B cell (primary cell): ENCODE data around the gene KCNH8. TPM values are rescaled to one million over a fixed set of nuclear protein-coding genes. Genes with fewer than 3 reads are reported as not detected.

Experiments used
- ATAC-seq: fragments of 200-7000 bp; cut with Tn5 transposase; one replicate; pipeline ENCODE4 v1.10.0; 2021; ENCODE audit warnings: low read depth, mild to moderate bottlenecking, moderate number of reproducible peaks, moderate library complexity
- CTCF ChIA-PET: fragments of 350-600 bp; sonication (Branson Sonifier 250); formaldehyde crosslinking; loops from one replicate; lab custom pipeline; 2021; ENCODE audit warnings: antibody characterized with exemption, inconsistent platforms; lab: Charles Lee
- POLR2A ChIA-PET: fragments of 350-600 bp; sonication (Branson Sonifier 250); formaldehyde crosslinking; loops from one replicate; lab custom pipeline; 2021; ENCODE audit warnings: antibody characterized with exemption; lab: Charles Lee
- DNase-seq: peaks from one replicate; pipeline ENCODE4 v3.0.0; 2013
- H2AFZ ChIP-seq: 2 replicates; pipeline ENCODE4 v1.6.1; 2012; ENCODE audit warnings: mild to moderate bottlenecking, low read depth, low read length; ENCODE audit not compliant: insufficient read depth, poor library complexity, severe bottlenecking
- H3K27ac ChIP-seq, 2 donors: 1 replicate in 1 of 2; 2 replicates in 1 of 2; pipeline ENCODE4 v1.5.1; 2012 to 2013; ENCODE audit warnings: low read length in 2 of 2, mild to moderate bottlenecking in 2 of 2, moderate library complexity in 1 of 2
- H3K27me3 ChIP-seq, 4 experiments: fragments of 200-600 bp in 1 of 4; sonication (generic) in 1 of 4; replicated peaks in 1 of 4; 1 replicate in 2 of 4; 2 replicates in 2 of 4; pipeline versions ENCODE4 v1.6.1 to v1.7.0; 2013 to 2016; ENCODE audit warnings: low read length in 3 of 4, mild to moderate bottlenecking in 2 of 4, mixed read lengths in 1 of 4, moderate library complexity in 1 of 4; ENCODE audit not compliant: insufficient read depth in 4 of 4, control insufficient read depth in 3 of 4; ENCODE audit errors: control extremely low read depth in 1 of 4
- H3K36me3 ChIP-seq, 2 experiments: replicated peaks in 1 of 2; 1 replicate in 1 of 2; 2 replicates in 1 of 2; pipeline versions ENCODE4 v1.6.1 to v1.7.1; 2013; ENCODE audit warnings: low read length in 1 of 2; ENCODE audit not compliant: insufficient read depth in 2 of 2, control insufficient read depth in 1 of 2; ENCODE audit errors: control extremely low read depth in 1 of 2, extremely low read depth in 1 of 2
- H3K4me1 ChIP-seq, 2 donors: fragments of 200-600 bp in 1 of 2; sonication (generic) in 1 of 2; 1 replicate in 1 of 2; 2 replicates in 1 of 2; pipeline versions ENCODE4 v1.5.1 to v1.6.1; 2013 to 2017; ENCODE audit warnings: low read length in 2 of 2; ENCODE audit not compliant: control insufficient read depth in 2 of 2, insufficient read depth in 2 of 2
- H3K4me2 ChIP-seq: replicated peaks from 2 replicates; pipeline ENCODE3; 2012; ENCODE audit warnings: mild to moderate bottlenecking, low read depth, low read length; ENCODE audit not compliant: poor library complexity, severe bottlenecking
- H3K4me3 ChIP-seq, 5 experiments: fragments of 200-600 bp in 1 of 5; sonication (generic) in 1 of 5; 1 replicate in 3 of 5; 2 replicates in 2 of 5; pipeline versions ENCODE4 v1.5.1 to v1.7.0; 2011 to 2016; ENCODE audit warnings: low read length in 4 of 5, mild to moderate bottlenecking in 4 of 5, low read depth in 2 of 5, control low read depth in 1 of 5, moderate library complexity in 1 of 5; ENCODE audit not compliant: insufficient read depth in 1 of 5; ENCODE audit errors: control extremely low read depth in 1 of 5, extremely low read depth in 1 of 5
- H3K79me2 ChIP-seq: fragments of 200-600 bp; sonication (generic); one replicate; pipeline ENCODE4 v1.6.0; 2016; ENCODE audit warnings: low read length; ENCODE audit not compliant: control insufficient read depth, insufficient read depth
- H3K9ac ChIP-seq: fragments of 200-600 bp; sonication (generic); 2 replicates; pipeline ENCODE4 v1.6.1; 2017; ENCODE audit warnings: mild to moderate bottlenecking, low read length, moderate library complexity
- H3K9me3 ChIP-seq, 3 donors: one replicate each; pipeline versions ENCODE4 v1.6.1 to v1.7.1; 2013; ENCODE audit warnings: low read length in 2 of 3; ENCODE audit not compliant: control insufficient read depth in 2 of 3, insufficient read depth in 1 of 3; ENCODE audit errors: control extremely low read depth in 1 of 3
- H4K20me1 ChIP-seq: 2 replicates; pipeline ENCODE4 v1.6.0; 2012; ENCODE audit warnings: mild to moderate bottlenecking, low read length; ENCODE audit not compliant: insufficient read depth, control insufficient read depth, poor library complexity, severe bottlenecking
- H3K27ac Mint-ChIP-seq: one replicate; pipeline ENCODE4 v1.8.0; 2021; ENCODE audit warnings: mixed read lengths
- H3K27me3 Mint-ChIP-seq: one replicate; pipeline ENCODE4 v1.8.0; 2021; ENCODE audit warnings: mixed read lengths
- H3K4me1 Mint-ChIP-seq: one replicate; pipeline ENCODE4 v1.8.0; 2021; ENCODE audit warnings: mixed read lengths
- H3K4me3 Mint-ChIP-seq: one replicate; pipeline ENCODE4 v1.8.0; 2021; ENCODE audit warnings: mixed read lengths
- H3K9me3 Mint-ChIP-seq: one replicate; pipeline ENCODE4 v1.8.0; 2022; ENCODE audit warnings: mixed read lengths; ENCODE audit not compliant: insufficient read depth
- CTCF ChIP-seq: fragments of 200-600 bp; IDR thresholded peaks from one replicate; pipeline ENCODE4 v1.8.0; 2022; ENCODE audit warnings: antibody characterized with exemption, mild to moderate bottlenecking
- EZH2 ChIP-seq: IDR thresholded peaks from 2 replicates; pipeline ENCODE4 v1.6.1; 2012; ENCODE audit warnings: borderline replicate concordance, low read depth, mild to moderate bottlenecking, moderate library complexity, low read length; ENCODE audit not compliant: insufficient read depth, poor library complexity, severe bottlenecking
- WGBS: methylation state at CpG from one replicate; pipeline ENCODE4 v1.1.5; 2013; ENCODE audit warnings: missing lambda C conversion rate; ENCODE audit not compliant: insufficient coverage; 5-methylcytosine and 5-hydroxymethylcytosine counted together
- intact Hi-C: fragments of 100-400 bp; cut with micrococcal nuclease; formaldehyde crosslinking; loops from one replicate; pipeline ENCODE4 v1.10.0; 2022
- polyA plus RNA-seq: library from polyadenylated mRNA; depleted of rRNA; stranded (reverse); fragments of >200 nt; gene quantifications from 2 replicates; pipeline ENCODE4 v1.2.3, GENCODE V29; 2012
- total RNA-seq, 2 donors: library from RNA; stranded (reverse); fragments of 120-200 nt in 1 of 2; gene quantifications; 1 replicate in 1 of 2; 2 replicates in 1 of 2; pipeline versions ENCODE4 v1.2.3 to v1.2.4, GENCODE V29; 2013 to 2022

Gene KCNH8
- total and polyA plus RNA-seq, 2 donors (not counting 1 experiment from before 2014, with no cell fraction given), result 4.0 to 12.7 TPM

- Histone ChIP-seq H3K4me2 (no peak overlapping the region), H4K20me1 (no peaks in the 10 kb centered on the region), H3K27ac (peak overlapping the region in 1 of 2 donors; percentile 5), H3K4me3 (no peak overlapping the region), H3K4me1 (peaks cover 10 to 11% of the 10 kb centered on the region in 2 donors), H3K36me3 (no peaks in the 10 kb centered on the region), H3K9me3 (peaks cover 0 to 6% (median 3%) of the 10 kb centered on the region in 3 donors), H3K27me3 (no peaks in the 10 kb centered on the region), H2AFZ (peak overlapping the region; percentile 28), H3K9ac (no peak overlapping the region), H3K79me2 (no peaks in the 10 kb centered on the region)
- Mint-ChIP-seq H3K9me3 (peaks cover 4% of the 10 kb centered on the region), H3K4me1 (peaks cover 20% of the 10 kb centered on the region), H3K27me3 (no peaks in the 10 kb centered on the region), H3K27ac (no peak overlapping the region), H3K4me3 (no peak overlapping the region)
- intact Hi-C loops, result no loop called here
- DNase-seq (no peak), ATAC-seq (no peak)
- no peak for TF ChIP-seq EZH2
- no peak for TF ChIP-seq CTCF
- ChIA-PET CTCF (interaction anchor here (1.0 to 1.4 kb wide), 3 partner anchors 10 to 335 kb away, joined by 3 to 4 read pairs (median 3); no protein-coding TSS in a partner anchor), POLR2A (no interaction called here)
- WGBS, result no CpG with 5 or more reads among the region's 2 CpGs
These were observed 399.6 kb downstream of the KCNH8 start for GRCh38 chr3:19547665-19548464.
